HepG2 (cell line): ENCODE data around the gene MACROD2. TPM values are rescaled to one million over a fixed set of nuclear protein-coding genes. Genes with fewer than 3 reads are reported as not detected.

Source experiments
- ATAC-seq: fragments of 200-7000 bp; cut with Tn5 transposase; 3 replicates; pipeline ENCODE4 v1.9.1; 2020; ENCODE audit warnings: mild to moderate bottlenecking, moderate library complexity
- BruUV-seq: library from RNA; stranded (reverse); fragments of 400-500 nt; replicated peaks from 2 replicates; lab custom pipeline; 2021; lab: Mats Ljungman, UMichigan
- CTCF ChIA-PET: fragments of 300-600 bp; formaldehyde crosslinking; extraction: SDS; loops from one replicate; lab custom pipeline; 2021; ENCODE audit warnings: low total read pairs, inconsistent platforms, low intra/inter-chr PET ratio; lab: Yijun Ruan, JAX
- POLR2A ChIA-PET: fragments of 350-600 bp; sonication (Branson Sonifier 250); formaldehyde crosslinking; loops from one replicate; lab custom pipeline; 2020; ENCODE audit warnings: antibody characterized with exemption, inconsistent platforms; lab: Yijun Ruan, JAX
- DNase-seq: peaks from one replicate; pipeline ENCODE4 v3.0.0-alpha.2; 2015; ENCODE audit warnings: low spot score
- FAIRE-seq: peaks from 3 replicates; lab custom pipeline; 2011; peaks lifted over from hg19 to GRCh38; lab: Jason Lieb, UNC
- H2AFZ ChIP-seq: one replicate; pipeline ENCODE4 v1.6.1; 2011; ENCODE audit warnings: low read length, inconsistent platforms
- H3K27ac ChIP-seq: fragments of 300-600 bp; 3 replicates; pipeline ENCODE4 v1.8.0; 2011; ENCODE audit warnings: mixed run types, mild to moderate bottlenecking, mixed read lengths, low read length, inconsistent platforms; ENCODE audit not compliant: insufficient read depth; ENCODE audit errors: extremely low read length
- H3K27me3 ChIP-seq, 2 experiments: fragments of 200-600 bp in 1 of 2; 2 replicates in 1 of 2; 3 replicates in 1 of 2; pipeline versions ENCODE4 v1.6.0 to v1.8.0; 2011; ENCODE audit warnings: low read length in 2 of 2, mild to moderate bottlenecking in 2 of 2, moderate library complexity in 2 of 2, inconsistent platforms in 1 of 2; ENCODE audit not compliant: insufficient read depth in 2 of 2, control insufficient read depth in 1 of 2
- H3K36me3 ChIP-seq, 2 experiments: fragments of 200-600 bp in 1 of 2; replicated peaks in 1 of 2; 2 replicates in 1 of 2; 3 replicates in 1 of 2; pipeline versions ENCODE4 v1.5.1 to v1.8.0; 2011; ENCODE audit warnings: low read length in 2 of 2, inconsistent platforms in 1 of 2; ENCODE audit not compliant: insufficient read depth in 2 of 2, control insufficient read depth in 1 of 2
- H3K4me1 ChIP-seq: 2 replicates; pipeline ENCODE4 v1.5.1; 2012; ENCODE audit warnings: low read length, inconsistent platforms; ENCODE audit not compliant: insufficient read depth
- H3K4me2 ChIP-seq: 2 replicates; pipeline ENCODE4 v1.6.0; 2011; ENCODE audit warnings: low read depth, low read length, inconsistent platforms
- H3K4me3 ChIP-seq, 3 experiments: fragments of 200-600 bp in 1 of 3; sonication (generic), shearing (Covaris generic) in 1 of 3; replicated peaks in 1 of 3; 2 replicates each; pipeline ENCODE4 v1.5.1; 2011 to 2016; ENCODE audit warnings: low read length in 3 of 3, inconsistent platforms in 2 of 3, low read depth in 2 of 3, mild to moderate bottlenecking in 2 of 3, control low read depth in 1 of 3, mixed read lengths in 1 of 3; ENCODE audit not compliant: insufficient read depth in 1 of 3
- H3K79me2 ChIP-seq: one replicate; pipeline ENCODE4 v1.6.1; 2011; ENCODE audit warnings: low read length, inconsistent platforms; ENCODE audit not compliant: insufficient read depth
- H3K9ac ChIP-seq: 2 replicates; pipeline ENCODE4 v1.6.0; 2011; ENCODE audit warnings: mild to moderate bottlenecking, low read depth, low read length, inconsistent platforms; ENCODE audit not compliant: insufficient read depth
- H3K9me3 ChIP-seq: 2 replicates; pipeline ENCODE4 v1.5.1; 2012; ENCODE audit warnings: mild to moderate bottlenecking, low read length
- H4K20me1 ChIP-seq: 2 replicates; pipeline ENCODE4 v1.6.0; 2011; ENCODE audit warnings: inconsistent platforms, mild to moderate bottlenecking, low read length, moderate library complexity; ENCODE audit not compliant: insufficient read depth
- ATM ChIP-seq: fragments of 450-650 bp; IDR thresholded peaks from 2 replicates; pipeline ENCODE4 v1.7.1; 2017; ENCODE audit warnings: mild to moderate bottlenecking, borderline replicate concordance
- KLF13 ChIP-seq: sonication (generic); formaldehyde crosslinking; IDR thresholded peaks from 2 replicates; pipeline ENCODE4 v1.4.0; 2020; ENCODE audit warnings: mild to moderate bottlenecking, missing genetic modification reagents
- MATR3 ChIP-seq: sonication (generic); formaldehyde crosslinking; IDR thresholded peaks from 2 replicates; pipeline ENCODE4 v1.4.0; 2020; ENCODE audit warnings: missing genetic modification reagents
- SRY ChIP-seq: sonication (generic); formaldehyde crosslinking; IDR thresholded peaks from 2 replicates; pipeline ENCODE4 v1.8.0; 2022; ENCODE audit warnings: mild to moderate bottlenecking, missing genetic modification reagents
- STAT5B ChIP-seq: sonication (generic); formaldehyde crosslinking; IDR thresholded peaks from 2 replicates; pipeline ENCODE4 v1.4.0; 2020; ENCODE audit warnings: missing genetic modification reagents
- TAF1 ChIP-seq: sonication (generic); formaldehyde crosslinking; IDR thresholded peaks from 2 replicates; pipeline ENCODE4 v1.4.0; 2020; ENCODE audit warnings: missing genetic modification reagents
- TCF12 ChIP-seq, 2 experiments: fragments of 450-650 bp in 1 of 2; sonication (generic) in 1 of 2; formaldehyde crosslinking in 1 of 2; IDR thresholded peaks; 2 replicates each; pipeline versions ENCODE4 v1.6.1 to v1.8.0; 2017 to 2022; ENCODE audit warnings: antibody characterized with exemption in 1 of 2, mild to moderate bottlenecking in 1 of 2, missing genetic modification reagents in 1 of 2, moderate library complexity in 1 of 2
- TSC22D2 ChIP-seq: sonication (generic); formaldehyde crosslinking; IDR thresholded peaks from 2 replicates; pipeline ENCODE4 v1.5.1; 2020; ENCODE audit warnings: missing genetic modification reagents, mild to moderate bottlenecking, borderline replicate concordance
- ZKSCAN5 ChIP-seq: sonication (generic); formaldehyde crosslinking; IDR thresholded peaks from 2 replicates; pipeline ENCODE4 v1.5.1; 2020; ENCODE audit warnings: mild to moderate bottlenecking, missing genetic modification reagents
- ZNF138 ChIP-seq: sonication (generic); formaldehyde crosslinking; IDR thresholded peaks from 2 replicates; pipeline ENCODE4 v1.5.0; 2020; ENCODE audit warnings: mild to moderate bottlenecking, low read depth, missing genetic modification reagents
- ZNF143 ChIP-seq: sonication (generic); formaldehyde crosslinking; IDR thresholded peaks from 2 replicates; pipeline ENCODE4 v1.4.0; 2020; ENCODE audit warnings: missing genetic modification reagents
- WGBS: methylation state at CpG from one replicate; pipeline ENCODE4 v1.1.6; 2017; ENCODE audit warnings: low lambda C conversion rate; 5-methylcytosine and 5-hydroxymethylcytosine counted together
- in situ Hi-C: cut with HindIII; loops from 2 replicates; pipeline ENCODE4 v1.10.0; 2017; ENCODE audit warnings: low pct_unique_long_range_greater_than_20kb; ENCODE audit not compliant: extremely low pct_ligation_motif_present
- intact Hi-C: fragments of 100-400 bp; cut with micrococcal nuclease; formaldehyde crosslinking; loops from one replicate; pipeline ENCODE4 v1.10.0; 2022; ENCODE audit not compliant: unreplicated experiment
- polyA plus RNA-seq, 8 experiments: library from polyadenylated mRNA; depleted of rRNA in 3 of 8; stranded (reverse) in 7 of 8; unstranded in 1 of 8; fragments of >200 nt; fragmentation: Illumina TruSeq in 4 of 8; extraction: Trizol in 4 of 8; gene quantifications; 2 replicates each; pipeline versions ENCODE4 v1.2.1 to v1.2.3, GENCODE V29; 2011 to 2016; ENCODE audit warnings: low read depth in 4 of 8, missing spikeins in 1 of 8, mixed read lengths in 1 of 8; ENCODE audit not compliant: insufficient read depth in 1 of 8
- total RNA-seq, 5 experiments: library from RNA; depleted of rRNA; stranded (reverse); fragments of >200 nt; fragmentation: Illumina TruSeq; extraction: Trizol; gene quantifications; 2 replicates each; pipeline ENCODE4 v1.2.3, GENCODE V29; 2016; ENCODE audit warnings: low read depth in 1 of 5
- TF ChIP-seq, protein P1 (sequence below): sonication (generic); formaldehyde crosslinking; IDR thresholded peaks from 2 replicates; pipeline ENCODE4 v1.5.1; 2020; ENCODE audit warnings: missing genetic modification reagents, mild to moderate bottlenecking, borderline replicate concordance
- TF ChIP-seq, protein P2 (sequence below): sonication (generic); formaldehyde crosslinking; conservative IDR thresholded peaks from 2 replicates; pipeline ENCODE4 v1.4.0; 2020; ENCODE audit warnings: missing genetic modification reagents
- TF ChIP-seq, protein P3 (sequence below): sonication (generic); formaldehyde crosslinking; IDR thresholded peaks from 2 replicates; pipeline ENCODE4 v1.5.1; 2020; ENCODE audit warnings: mild to moderate bottlenecking, moderate library complexity, missing genetic modification reagents

Gene MACROD2
- total and polyA plus RNA-seq, 2 of the 13 experiments (the other 11 are each of a cell fraction or from before 2014, with no cell fraction given) = 0.13 to 0.51 TPM

DNA sequence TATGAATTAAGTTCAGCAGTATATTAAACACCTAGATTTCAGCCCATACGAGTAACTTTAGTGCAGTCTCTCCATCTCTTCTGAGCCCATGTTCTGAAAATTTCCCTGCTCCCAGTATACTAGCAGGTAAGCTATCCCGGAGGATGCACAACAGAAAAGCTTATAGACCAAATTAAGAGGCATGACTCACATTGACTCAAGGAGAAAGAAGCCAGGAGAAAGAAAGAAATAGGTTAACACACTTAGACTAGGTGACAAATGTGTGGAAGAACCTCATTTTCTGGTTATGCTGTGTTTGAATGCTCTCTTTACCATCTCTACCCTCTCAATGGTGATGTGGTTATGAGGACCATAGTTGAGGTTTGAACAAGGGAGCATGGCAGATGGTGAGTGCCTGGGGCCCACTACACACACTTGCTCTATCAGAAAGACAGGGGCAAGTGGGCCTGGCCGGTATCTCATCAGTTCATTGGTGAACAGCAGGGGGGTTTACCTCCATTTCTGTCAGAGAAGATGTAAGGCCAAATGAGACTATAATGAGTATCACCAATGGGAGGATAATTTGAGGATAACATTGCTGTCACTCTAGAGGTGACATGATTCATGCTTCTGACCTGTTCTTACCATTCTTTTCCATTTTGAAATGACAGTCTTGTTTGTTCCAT lies 1244.4 kb downstream of the MACROD2 start:
- intact Hi-C loops (loop anchor here (5.0 kb wide), 1 partner anchor 402 kb away; no protein-coding TSS in a partner anchor), in situ Hi-C loops (loop anchor here (10.0 kb wide), 1 partner anchor 905 kb away; the partner anchor contains the start of gene FLRT3)
- H3K4me3 ChIP-seq = no peak overlapping the region
- ChIA-PET POLR2A (no interaction called here), CTCF (no interaction called here)
- DNase-seq = no peak
- H4K20me1 ChIP-seq = no peaks in the 10 kb centered on the region
- no peaks in the 10 kb centered on the region for H3K36me3 ChIP-seq
- WGBS = 2% methylated on average over 3 of the region's 3 CpGs
- TF ChIP-seq, protein P1, sequence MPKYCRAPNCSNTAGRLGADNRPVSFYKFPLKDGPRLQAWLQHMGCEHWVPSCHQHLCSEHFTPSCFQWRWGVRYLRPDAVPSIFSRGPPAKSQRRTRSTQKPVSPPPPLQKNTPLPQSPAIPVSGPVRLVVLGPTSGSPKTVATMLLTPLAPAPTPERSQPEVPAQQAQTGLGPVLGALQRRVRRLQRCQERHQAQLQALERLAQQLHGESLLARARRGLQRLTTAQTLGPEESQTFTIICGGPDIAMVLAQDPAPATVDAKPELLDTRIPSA (CRISPR knock-in tag) = no peak
- TF ChIP-seq, protein P2, sequence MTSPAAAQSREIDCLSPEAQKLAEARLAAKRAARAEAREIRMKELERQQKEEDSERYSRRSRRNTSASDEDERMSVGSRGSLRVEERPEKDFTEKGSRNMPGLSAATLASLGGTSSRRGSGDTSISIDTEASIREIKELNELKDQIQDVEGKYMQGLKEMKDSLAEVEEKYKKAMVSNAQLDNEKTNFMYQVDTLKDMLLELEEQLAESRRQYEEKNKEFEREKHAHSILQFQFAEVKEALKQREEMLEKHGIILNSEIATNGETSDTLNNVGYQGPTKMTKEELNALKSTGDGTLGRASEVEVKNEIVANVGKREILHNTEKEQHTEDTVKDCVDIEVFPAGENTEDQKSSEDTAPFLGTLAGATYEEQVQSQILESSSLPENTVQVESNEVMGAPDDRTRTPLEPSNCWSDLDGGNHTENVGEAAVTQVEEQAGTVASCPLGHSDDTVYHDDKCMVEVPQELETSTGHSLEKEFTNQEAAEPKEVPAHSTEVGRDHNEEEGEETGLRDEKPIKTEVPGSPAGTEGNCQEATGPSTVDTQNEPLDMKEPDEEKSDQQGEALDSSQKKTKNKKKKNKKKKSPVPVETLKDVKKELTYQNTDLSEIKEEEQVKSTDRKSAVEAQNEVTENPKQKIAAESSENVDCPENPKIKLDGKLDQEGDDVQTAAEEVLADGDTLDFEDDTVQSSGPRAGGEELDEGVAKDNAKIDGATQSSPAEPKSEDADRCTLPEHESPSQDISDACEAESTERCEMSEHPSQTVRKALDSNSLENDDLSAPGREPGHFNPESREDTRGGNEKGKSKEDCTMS (CRISPR knock-in tag) = no peak
- no peak for TF ChIP-seq TCF12 (IDR thresholded peaks at IDR 0.05)
- TF ChIP-seq TCF12 (CRISPR knock-in tag; IDR thresholded peaks at IDR 0.05) = no peak
- no peak for TF ChIP-seq ZNF138
- no peak for TF ChIP-seq ZKSCAN5 (CRISPR knock-in tag)
- no peak for TF ChIP-seq ATM
- no peak for TF ChIP-seq KLF13 (CRISPR knock-in tag)
- TF ChIP-seq TAF1 = no peak
- no peak for TF ChIP-seq MATR3 (CRISPR knock-in tag)
- no peak for TF ChIP-seq TSC22D2 (CRISPR knock-in tag)
- no peak for TF ChIP-seq STAT5B (CRISPR knock-in tag)
- TF ChIP-seq ZNF143 (CRISPR knock-in tag) = no peak
- no peak for TF ChIP-seq SRY
- TF ChIP-seq, protein P3, sequence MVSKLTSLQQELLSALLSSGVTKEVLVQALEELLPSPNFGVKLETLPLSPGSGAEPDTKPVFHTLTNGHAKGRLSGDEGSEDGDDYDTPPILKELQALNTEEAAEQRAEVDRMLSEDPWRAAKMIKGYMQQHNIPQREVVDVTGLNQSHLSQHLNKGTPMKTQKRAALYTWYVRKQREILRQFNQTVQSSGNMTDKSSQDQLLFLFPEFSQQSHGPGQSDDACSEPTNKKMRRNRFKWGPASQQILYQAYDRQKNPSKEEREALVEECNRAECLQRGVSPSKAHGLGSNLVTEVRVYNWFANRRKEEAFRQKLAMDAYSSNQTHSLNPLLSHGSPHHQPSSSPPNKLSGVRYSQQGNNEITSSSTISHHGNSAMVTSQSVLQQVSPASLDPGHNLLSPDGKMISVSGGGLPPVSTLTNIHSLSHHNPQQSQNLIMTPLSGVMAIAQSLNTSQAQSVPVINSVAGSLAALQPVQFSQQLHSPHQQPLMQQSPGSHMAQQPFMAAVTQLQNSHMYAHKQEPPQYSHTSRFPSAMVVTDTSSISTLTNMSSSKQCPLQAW (CRISPR knock-in tag) = no peak
- no TSS peak for BruUV-seq
- no peaks in the 10 kb centered on the region for H3K79me2 ChIP-seq
- FAIRE-seq = no peak
- no peak overlapping the region for H3K27ac ChIP-seq
- no peak overlapping the region for H2AFZ ChIP-seq
- H3K9me3 ChIP-seq = no peaks in the 10 kb centered on the region
- no peak overlapping the region for H3K9ac ChIP-seq
- no peaks in the 10 kb centered on the region for H3K4me1 ChIP-seq
- H3K4me2 ChIP-seq = no peak overlapping the region
- ATAC-seq = no peak
- H3K27me3 ChIP-seq = no peaks in the 10 kb centered on the region
